Tibial nerve (tissue), 4 donors: ENCODE data around the gene WDR64. TPM values are rescaled to one million over a fixed set of nuclear protein-coding genes. Genes with fewer than 3 reads are reported as not detected.
"Not testable (repeated sequence)": the region's sequence is repeated elsewhere in the genome, so short reads cannot be mapped to it uniquely, and the experiment has no call there.

ENCODE experiments used
- DNase-seq, 2 donors: peaks; one replicate each; pipeline ENCODE4 v3.0.0-alpha.2; 2019; ENCODE audit warnings: low spot score in 2 of 2
- H3K27ac ChIP-seq, 4 donors: fragments of 200-600 bp; sonication (generic) in 3 of 4; one replicate each; pipeline ENCODE4 v1.5.1; 2017 to 2019; ENCODE audit warnings: mild to moderate bottlenecking in 1 of 4
- H3K27me3 ChIP-seq, 2 donors: fragments of 200-600 bp; sonication (generic) in 1 of 2; one replicate each; pipeline versions ENCODE4 v1.5.1 to v1.6.0; 2017 to 2019
- H3K36me3 ChIP-seq, 3 donors: fragments of 200-600 bp; sonication (generic); one replicate each; pipeline ENCODE4 v1.5.1; 2018 to 2019
- H3K4me1 ChIP-seq, 4 donors: fragments of 200-600 bp; sonication (generic) in 3 of 4; one replicate each; pipeline ENCODE4 v1.5.1; 2017 to 2019
- H3K4me3 ChIP-seq, 4 donors: fragments of 200-600 bp; sonication (generic) in 3 of 4; one replicate each; pipeline ENCODE4 v1.5.1; 2017 to 2019; ENCODE audit warnings: mild to moderate bottlenecking in 1 of 4, moderate library complexity in 1 of 4
- H3K9me3 ChIP-seq, 4 donors: fragments of 200-600 bp; sonication (generic) in 3 of 4; one replicate each; pipeline ENCODE4 v1.5.1; 2017 to 2019
- EP300 ChIP-seq, 2 donors: sonication (generic); formaldehyde crosslinking; IDR thresholded peaks; one replicate each; pipeline ENCODE4 v1.6.1; 2017; ENCODE audit warnings: antibody characterized with exemption in 2 of 2, mild to moderate bottlenecking in 1 of 2
- POLR2A ChIP-seq, 2 donors: fragments of 450-650 bp; IDR thresholded peaks; one replicate each; pipeline ENCODE4 v1.6.1; 2017; ENCODE audit warnings: antibody characterized with exemption in 2 of 2, mild to moderate bottlenecking in 2 of 2, moderate library complexity in 2 of 2
- WGBS, 2 donors: methylation state at CpG; one replicate each; pipeline ENCODE4 v1.1.5; 2018; 5-methylcytosine and 5-hydroxymethylcytosine counted together
- total RNA-seq, 4 donors: library from RNA; depleted of rRNA; stranded (reverse); fragments of >200 nt; gene quantifications; one replicate each; pipeline ENCODE4 v1.1.0, GENCODE V29; 2016
- TF ChIP-seq, protein P1 (sequence below), 5 experiments: fragments of 200-600 bp in 3 of 5; fragments of 450-650 bp in 2 of 5; sonication (generic) in 3 of 5; IDR thresholded peaks; one replicate each; pipeline ENCODE4 v1.5.1; 2016 to 2019; ENCODE audit warnings: antibody characterized with exemption in 5 of 5, mild to moderate bottlenecking in 3 of 5, moderate library complexity in 2 of 5

WDR64 gene
- total RNA-seq, 4 donors from 2014 or later = 0.42 TPM; not detected in 3

GRCh38 chr1:241730031-241730430 lies 78.0 kb downstream of the WDR64 start:
- Histone ChIP-seq H3K9me3 (no peaks in the 10 kb centered on the region), H3K27ac (no peak overlapping the region), H3K4me3 (no peak overlapping the region), H3K27me3 (no peaks in the 10 kb centered on the region), H3K4me1 (no peaks in the 10 kb centered on the region), H3K36me3 (no peaks in the 10 kb centered on the region)
- TF ChIP-seq EP300 (IDR thresholded peaks at IDR 0.05) (no peak), POLR2A (IDR thresholded peaks at IDR 0.05) (no peak)
- TF ChIP-seq, protein P1, sequence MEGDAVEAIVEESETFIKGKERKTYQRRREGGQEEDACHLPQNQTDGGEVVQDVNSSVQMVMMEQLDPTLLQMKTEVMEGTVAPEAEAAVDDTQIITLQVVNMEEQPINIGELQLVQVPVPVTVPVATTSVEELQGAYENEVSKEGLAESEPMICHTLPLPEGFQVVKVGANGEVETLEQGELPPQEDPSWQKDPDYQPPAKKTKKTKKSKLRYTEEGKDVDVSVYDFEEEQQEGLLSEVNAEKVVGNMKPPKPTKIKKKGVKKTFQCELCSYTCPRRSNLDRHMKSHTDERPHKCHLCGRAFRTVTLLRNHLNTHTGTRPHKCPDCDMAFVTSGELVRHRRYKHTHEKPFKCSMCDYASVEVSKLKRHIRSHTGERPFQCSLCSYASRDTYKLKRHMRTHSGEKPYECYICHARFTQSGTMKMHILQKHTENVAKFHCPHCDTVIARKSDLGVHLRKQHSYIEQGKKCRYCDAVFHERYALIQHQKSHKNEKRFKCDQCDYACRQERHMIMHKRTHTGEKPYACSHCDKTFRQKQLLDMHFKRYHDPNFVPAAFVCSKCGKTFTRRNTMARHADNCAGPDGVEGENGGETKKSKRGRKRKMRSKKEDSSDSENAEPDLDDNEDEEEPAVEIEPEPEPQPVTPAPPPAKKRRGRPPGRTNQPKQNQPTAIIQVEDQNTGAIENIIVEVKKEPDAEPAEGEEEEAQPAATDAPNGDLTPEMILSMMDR (IDR thresholded peaks at IDR 0.05) = no peak
- DNase-seq = no peak

- H3K36me3 ChIP-seq = no peaks in the 10 kb centered on the region
- WGBS, 2 donors = 89 to 95% methylated on average over 2 of the region's 2 CpGs
- TF ChIP-seq EP300 (IDR thresholded peaks at IDR 0.05) (no peak), POLR2A (IDR thresholded peaks at IDR 0.05) (no peak)
- TF ChIP-seq, protein P1 (IDR thresholded peaks at IDR 0.05) = no peak
- H3K27ac ChIP-seq = no peak overlapping the region
- H3K9me3 ChIP-seq = no peaks in the 10 kb centered on the region
- no peaks in the 10 kb centered on the region for H3K4me1 ChIP-seq
- DNase-seq = no peak
- no peak overlapping the region for H3K4me3 ChIP-seq
- no peaks in the 10 kb centered on the region for H3K27me3 ChIP-seq
Measured at GRCh38 chr1:241733899-241734298, 81.8 kb downstream of the WDR64 start.

- WGBS, 2 donors = 70 to 75% methylated on average over 5 of the region's 5 CpGs
- Histone ChIP-seq H3K27ac (no peak overlapping the region), H3K36me3 (no peaks in the 10 kb centered on the region), H3K4me3 (no peak overlapping the region), H3K27me3 (no peaks in the 10 kb centered on the region), H3K9me3 (no peaks in the 10 kb centered on the region), H3K4me1 (no peaks in the 10 kb centered on the region)
- no peak for DNase-seq
- TF ChIP-seq, protein P1 (IDR thresholded peaks at IDR 0.05) = no peak
- TF ChIP-seq POLR2A (IDR thresholded peaks at IDR 0.05) = no peak
- TF ChIP-seq EP300 (IDR thresholded peaks at IDR 0.05) = no peak
Measured at GRCh38 chr1:241734533-241734932, 82.5 kb downstream of the WDR64 start.

DNA sequence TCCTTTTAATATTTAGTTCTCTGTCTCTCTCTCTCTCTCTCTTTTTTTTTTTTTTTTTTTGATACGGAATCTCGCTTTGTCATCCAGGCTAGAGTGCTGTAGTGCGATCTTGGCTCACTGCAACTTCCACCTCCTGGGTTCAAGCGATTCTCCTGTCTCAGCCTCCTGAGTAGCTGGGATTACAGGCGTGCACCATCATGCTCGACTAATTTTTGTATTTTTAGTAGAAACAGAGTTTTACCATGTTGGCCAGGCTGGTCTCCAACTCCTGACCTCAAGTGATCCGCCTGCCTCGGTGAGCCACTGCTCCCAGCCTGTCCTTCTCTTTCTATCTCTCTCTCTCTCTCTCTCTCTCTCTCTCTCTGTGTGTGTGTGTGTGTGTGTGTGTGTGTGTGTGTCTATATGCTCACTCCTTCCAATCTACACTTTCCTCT lies 83.4 kb downstream of the WDR64 start:
- WGBS, 2 donors = 74 to 91% methylated on average over 8 of the region's 8 CpGs
- not testable (repeated sequence) for H3K4me1 ChIP-seq, H3K27me3 ChIP-seq, H3K36me3 ChIP-seq, H3K9me3 ChIP-seq, H3K27ac ChIP-seq, DNase-seq, H3K4me3 ChIP-seq

- Histone ChIP-seq H3K27ac (no peak overlapping the region), H3K4me1 (no peaks in the 10 kb centered on the region), H3K27me3 (no peaks in the 10 kb centered on the region), H3K36me3 (no peaks in the 10 kb centered on the region), H3K4me3 (no peak overlapping the region), H3K9me3 (no peaks in the 10 kb centered on the region)
- DNase-seq = no peak
- WGBS, 2 donors = 49 to 52% methylated on average over 3 of the region's 3 CpGs
- TF ChIP-seq EP300 (IDR thresholded peaks at IDR 0.05) = no peak
- TF ChIP-seq, protein P1 (IDR thresholded peaks at IDR 0.05) = no peak
- TF ChIP-seq POLR2A (IDR thresholded peaks at IDR 0.05) = no peak
Measured at GRCh38 chr1:241736387-241736786, 84.3 kb downstream of the WDR64 start.
